Mucosa of descending colon (tissue), 3 donors: ENCODE data around the gene PGAP2. TPM values are rescaled to one million over a fixed set of nuclear protein-coding genes. Genes with fewer than 3 reads are reported as not detected.

Source experiments
- ATAC-seq: fragments of 200-7000 bp; cut with Tn5 transposase; one replicate; pipeline ENCODE4 v1.9.1; 2020; ENCODE audit warnings: mild to moderate bottlenecking, moderate library complexity
- DNase-seq, 3 donors: peaks; one replicate each; pipeline ENCODE4 v3.0.0-alpha.2; 2020
- H3K36me3 ChIP-seq: fragments of 200-600 bp; one replicate; pipeline ENCODE4 v1.8.0; 2021; ENCODE audit warnings: low read depth, mild to moderate bottlenecking
- H3K4me1 ChIP-seq: fragments of 200-600 bp; one replicate; pipeline ENCODE4 v1.8.0; 2021; ENCODE audit warnings: low read depth, mild to moderate bottlenecking
- H3K4me3 ChIP-seq: fragments of 200-600 bp; one replicate; pipeline ENCODE4 v1.8.0; 2021; ENCODE audit warnings: mild to moderate bottlenecking
- H3K9me3 ChIP-seq: fragments of 200-600 bp; one replicate; pipeline ENCODE4 v1.8.0; 2021; ENCODE audit warnings: mild to moderate bottlenecking
- CTCF ChIP-seq: fragments of 200-600 bp; IDR thresholded peaks from one replicate; pipeline ENCODE4 v1.8.0; 2022; ENCODE audit warnings: antibody characterized with exemption, mild to moderate bottlenecking
- intact Hi-C, 2 donors: fragments of 100-400 bp; cut with DNase I in 1 of 2; cut with micrococcal nuclease in 1 of 2; formaldehyde crosslinking; loops; one replicate each; pipeline versions ENCODE4 v1.11.0 to v1.11.1; 2022; cut with DNase I, micrococcal nuclease
- total RNA-seq, 3 donors: library from RNA; stranded (reverse); fragmentation: NEBNext Ultra II Directional in 2 of 3; extraction: Animal tissue kit (Norgen Biotek cat#: 25700) in 2 of 3; gene quantifications; one replicate each; pipeline versions ENCODE4 v1.2.1 to v1.2.4, GENCODE V29; 2021 to 2023
- donor health status: DM: no; HTN: no; CAD: no; lungs with moderate emphysema.
- donor health status: DM: no; HTN: no; CAD: no.
- donor health status: DM: no; HTN: yes; CAD: no.

PGAP2 gene
- total RNA-seq, 3 donors from 2014 or later: 15.7 to 32.8 (median 25.9) TPM

GRCh38 chr11:3849297-3849874 lies 41.0 kb downstream of the PGAP2 start:
- no peaks in the 10 kb centered on the region for H3K9me3 ChIP-seq
- H3K4me1 ChIP-seq: peaks cover 2% of the 10 kb centered on the region
- intact Hi-C loops: loop anchor here (2.0 to 5.0 kb wide), 2 partner anchors 223 kb away; no protein-coding TSS in a partner anchor
- DNase-seq (peak in 1 of 3 donors; percentile 76), ATAC-seq (peak; percentile 68)
- peak; percentile 49 for TF ChIP-seq CTCF
- no peaks in the 10 kb centered on the region for H3K36me3 ChIP-seq
- H3K4me3 ChIP-seq: no peak overlapping the region

- no peaks in the 10 kb centered on the region for H3K36me3 ChIP-seq
- no peak for DNase-seq
- intact Hi-C loops: no loop called here
- H3K9me3 ChIP-seq: no peaks in the 10 kb centered on the region
- TF ChIP-seq CTCF: no peak
- no peak for ATAC-seq
- H3K4me1 ChIP-seq: peaks cover 20% of the 10 kb centered on the region
- H3K4me3 ChIP-seq: no peak overlapping the region
These were observed 45.1 kb downstream of the PGAP2 start for GRCh38 chr11:3853545-3853842.

GRCh38 chr11:3853899-3854659 lies 45.7 kb downstream of the PGAP2 start:
- H3K36me3 ChIP-seq: no peaks in the 10 kb centered on the region
- no peak for TF ChIP-seq CTCF
- intact Hi-C loops: no loop called here
- no peak overlapping the region for H3K4me3 ChIP-seq
- peaks cover 26% of the 10 kb centered on the region for H3K4me1 ChIP-seq
- DNase-seq: peak; percentile 58 to 75 (median 63)
- H3K9me3 ChIP-seq: no peaks in the 10 kb centered on the region
- ATAC-seq: peak; percentile 51

- no peaks in the 10 kb centered on the region for H3K36me3 ChIP-seq
- DNase-seq (no peak), ATAC-seq (no peak)
- peaks cover 31% of the 10 kb centered on the region for H3K4me1 ChIP-seq
- TF ChIP-seq CTCF: no peak
- H3K9me3 ChIP-seq: no peaks in the 10 kb centered on the region
- peak overlapping the region; percentile 79 for H3K4me3 ChIP-seq
- intact Hi-C loops: no loop called here
These were observed 46.3 kb downstream of the PGAP2 start for GRCh38 chr11:3854660-3854976.

GRCh38 chr11:3854977-3855807 lies 46.8 kb downstream of the PGAP2 start, which contains the start of gene STIM1:
STIM1 (plus strand) TSS chr11:3855664; CDS start chr11:3856271, 607 bp downstream.
- ATAC-seq: peak; percentile 90

More at GRCh38 chr11:3854977-3855807, 46.8 kb downstream of the PGAP2 start, which contains the start of gene STIM1:
- TF ChIP-seq CTCF: peak; percentile 97
- H3K4me1 ChIP-seq: peaks cover 34% of the 10 kb centered on the region
- no peaks in the 10 kb centered on the region for H3K9me3 ChIP-seq
- peak within 1 kb of the TSS; percentile 79 for H3K4me3 ChIP-seq
- DNase-seq: peak; percentile 96 to 98 (median 97)
- no peaks in the 10 kb centered on the region for H3K36me3 ChIP-seq
- intact Hi-C loops: no loop called here
